LNCaP clone FGC (cell line): ENCODE data around the gene ARHGEF19.
"Not testable (repeated sequence)": the region's sequence is repeated elsewhere in the genome, so short reads cannot be mapped to it uniquely, and the experiment has no call there.

Experiments
- DNase-seq: peaks from one replicate; pipeline ENCODE4 v3.0.0-alpha.2; 2011; ENCODE audit warnings: low read depth
- H3K4me3 ChIP-seq: 2 replicates; pipeline ENCODE4 v1.5.1; 2011; ENCODE audit warnings: mild to moderate bottlenecking, low read depth, low read length, control low read depth
- TF ChIP-seq, protein P1 (sequence below): IDR thresholded peaks from 2 replicates; pipeline ENCODE4 v1.5.1; 2012; ENCODE audit warnings: mild to moderate bottlenecking; ENCODE audit not compliant: control insufficient read depth, insufficient read depth; ENCODE audit errors: extremely low read depth

The ARHGEF19 gene

DNA sequence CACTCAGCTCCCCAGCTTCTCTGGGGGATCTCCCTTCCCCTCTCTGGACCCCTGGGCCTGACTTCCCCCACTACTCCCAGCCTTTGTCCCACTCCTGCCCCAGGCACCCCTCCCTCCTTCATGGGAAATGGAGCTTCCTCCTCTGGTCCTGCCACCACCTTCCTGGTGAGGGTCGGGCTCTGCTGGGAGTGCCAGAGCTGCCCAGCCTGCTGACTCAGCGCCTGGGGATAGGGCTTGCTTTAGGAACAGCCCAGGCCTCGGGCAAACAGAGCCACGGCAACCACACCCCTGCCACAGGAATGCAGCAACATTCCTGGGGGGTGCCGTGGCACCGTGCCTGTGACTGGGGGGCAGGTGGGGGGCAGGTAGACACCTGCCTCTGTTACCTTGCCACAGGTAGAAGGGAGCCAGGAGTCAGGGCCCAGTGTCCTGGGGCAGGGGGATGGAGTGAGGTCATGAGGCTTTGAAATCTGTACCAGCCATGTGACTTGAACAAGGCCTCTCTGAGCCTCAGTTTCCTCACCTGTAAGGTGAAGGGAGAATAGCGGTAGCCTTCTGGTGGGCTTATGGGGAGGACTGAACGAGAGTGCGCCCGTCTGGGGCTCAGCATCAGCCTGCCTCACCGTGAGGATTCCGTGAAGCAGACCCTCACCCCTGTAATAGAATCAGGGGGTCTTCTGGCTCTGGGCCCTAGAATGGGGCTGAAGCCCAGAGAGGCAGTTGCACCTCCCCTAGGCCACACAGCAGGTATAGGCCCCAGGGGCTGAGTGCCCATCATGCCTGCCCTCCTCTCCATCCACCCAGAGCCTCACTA lies 38.8 kb downstream of the ARHGEF19 start:
- no peak for DNase-seq
- no peak overlapping the region for H3K4me3 ChIP-seq
- TF ChIP-seq, protein P1, sequence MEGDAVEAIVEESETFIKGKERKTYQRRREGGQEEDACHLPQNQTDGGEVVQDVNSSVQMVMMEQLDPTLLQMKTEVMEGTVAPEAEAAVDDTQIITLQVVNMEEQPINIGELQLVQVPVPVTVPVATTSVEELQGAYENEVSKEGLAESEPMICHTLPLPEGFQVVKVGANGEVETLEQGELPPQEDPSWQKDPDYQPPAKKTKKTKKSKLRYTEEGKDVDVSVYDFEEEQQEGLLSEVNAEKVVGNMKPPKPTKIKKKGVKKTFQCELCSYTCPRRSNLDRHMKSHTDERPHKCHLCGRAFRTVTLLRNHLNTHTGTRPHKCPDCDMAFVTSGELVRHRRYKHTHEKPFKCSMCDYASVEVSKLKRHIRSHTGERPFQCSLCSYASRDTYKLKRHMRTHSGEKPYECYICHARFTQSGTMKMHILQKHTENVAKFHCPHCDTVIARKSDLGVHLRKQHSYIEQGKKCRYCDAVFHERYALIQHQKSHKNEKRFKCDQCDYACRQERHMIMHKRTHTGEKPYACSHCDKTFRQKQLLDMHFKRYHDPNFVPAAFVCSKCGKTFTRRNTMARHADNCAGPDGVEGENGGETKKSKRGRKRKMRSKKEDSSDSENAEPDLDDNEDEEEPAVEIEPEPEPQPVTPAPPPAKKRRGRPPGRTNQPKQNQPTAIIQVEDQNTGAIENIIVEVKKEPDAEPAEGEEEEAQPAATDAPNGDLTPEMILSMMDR = no peak

DNA sequence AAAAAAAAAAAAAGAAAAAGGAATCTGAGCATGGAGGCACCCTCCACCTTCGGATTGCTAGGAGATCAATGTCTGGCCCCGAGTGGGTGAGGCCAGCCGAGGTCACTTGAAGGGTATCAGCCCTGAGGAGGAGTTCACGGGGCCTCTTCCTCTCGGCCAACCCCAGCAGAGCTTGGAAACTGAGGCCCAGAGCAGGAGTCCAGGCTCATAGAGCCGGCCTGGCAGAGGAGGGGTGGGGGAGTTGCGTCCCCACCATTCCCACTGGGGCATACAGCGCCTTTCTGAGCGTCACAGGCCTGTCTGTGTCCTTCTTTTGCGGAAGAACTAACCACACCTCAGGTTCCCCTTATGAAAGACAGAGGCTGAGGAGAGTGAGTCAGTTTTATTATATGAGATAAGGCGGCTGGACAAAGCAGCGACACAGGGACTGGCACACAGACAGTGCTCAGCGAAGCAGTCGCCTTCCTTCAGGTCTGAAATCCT lies 39.4 kb downstream of the ARHGEF19 start:
- no peak overlapping the region for H3K4me3 ChIP-seq
- no peak for DNase-seq

DNA sequence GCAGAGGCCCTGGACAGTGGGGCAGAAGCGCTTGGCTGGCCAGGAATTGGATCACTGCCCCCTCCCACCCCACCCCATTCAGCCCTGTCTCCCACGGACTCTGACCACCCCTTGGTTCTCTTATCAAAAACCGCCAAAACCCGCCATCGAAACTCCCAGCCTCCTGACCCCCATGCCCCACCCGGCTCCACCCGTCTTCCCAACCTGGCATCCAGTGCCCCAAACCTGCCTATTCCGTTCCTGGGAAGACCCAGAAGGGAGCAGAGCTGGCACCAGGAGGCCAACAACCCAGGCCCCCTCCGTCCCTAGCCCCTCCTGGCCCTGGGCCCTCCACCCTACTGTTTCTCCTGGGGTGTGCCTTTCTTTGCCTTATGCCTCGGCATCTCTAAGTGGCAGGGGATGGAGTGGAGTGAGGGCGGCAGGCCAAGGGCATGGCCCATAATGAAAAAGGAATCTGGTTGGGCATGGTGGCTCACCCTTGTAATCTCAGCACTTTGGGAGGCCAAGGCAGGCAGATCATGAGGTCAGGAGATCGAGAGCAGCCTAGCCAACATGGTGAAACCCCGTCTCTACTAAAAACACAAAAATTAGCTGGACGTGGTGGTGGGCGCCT lies 40.1 kb downstream of the ARHGEF19 start:
- H3K4me3 ChIP-seq = no peak overlapping the region
- TF ChIP-seq, protein P1 = no peak
- no peak for DNase-seq

More for the DNA sequence above, 39.4 kb downstream of the ARHGEF19 start:
- TF ChIP-seq, protein P1 = no peak

DNA sequence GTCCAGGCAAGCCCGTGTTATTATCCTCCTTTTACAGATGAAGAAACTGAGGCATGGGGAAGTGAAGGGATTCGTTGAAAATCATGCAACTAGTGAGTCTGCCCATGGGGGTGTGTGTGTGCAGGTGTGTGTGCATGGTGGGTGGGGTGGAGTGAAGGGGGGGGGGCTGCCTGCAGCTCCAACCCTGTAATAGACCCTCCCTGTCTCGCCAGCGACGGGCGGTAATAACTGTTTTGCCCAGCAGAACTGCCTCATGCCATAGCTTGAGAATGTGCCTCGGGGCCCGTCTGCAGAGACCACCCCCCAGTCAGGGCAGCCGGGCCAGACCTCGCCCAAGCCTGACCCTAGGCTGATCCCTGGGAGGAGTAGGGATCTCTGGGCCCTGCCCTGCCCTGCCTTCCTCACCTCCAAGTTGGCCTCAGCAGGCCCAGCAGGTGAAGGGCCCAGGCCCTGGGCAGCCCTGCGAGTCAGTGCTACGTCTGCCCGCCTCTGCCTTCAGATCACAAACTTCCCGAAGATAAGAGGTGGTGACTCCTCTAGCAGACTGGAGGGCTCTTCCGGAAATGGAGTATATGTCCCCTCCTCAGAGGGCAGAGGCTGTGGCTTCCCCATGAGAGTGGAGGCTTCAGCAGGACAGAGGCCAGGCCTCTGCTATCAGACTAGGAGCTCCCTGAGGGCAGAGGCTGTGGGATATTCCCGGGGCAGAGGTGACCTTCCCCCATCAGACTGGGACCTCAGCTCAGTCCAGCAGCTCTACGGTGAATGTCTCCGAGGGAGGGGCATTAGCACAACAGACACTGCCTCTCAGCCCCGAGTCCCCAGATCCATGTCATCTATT lies 40.9 kb downstream of the ARHGEF19 start:
- TF ChIP-seq, protein P1 = no peak
- no peak overlapping the region for H3K4me3 ChIP-seq
- DNase-seq = no peak

DNA sequence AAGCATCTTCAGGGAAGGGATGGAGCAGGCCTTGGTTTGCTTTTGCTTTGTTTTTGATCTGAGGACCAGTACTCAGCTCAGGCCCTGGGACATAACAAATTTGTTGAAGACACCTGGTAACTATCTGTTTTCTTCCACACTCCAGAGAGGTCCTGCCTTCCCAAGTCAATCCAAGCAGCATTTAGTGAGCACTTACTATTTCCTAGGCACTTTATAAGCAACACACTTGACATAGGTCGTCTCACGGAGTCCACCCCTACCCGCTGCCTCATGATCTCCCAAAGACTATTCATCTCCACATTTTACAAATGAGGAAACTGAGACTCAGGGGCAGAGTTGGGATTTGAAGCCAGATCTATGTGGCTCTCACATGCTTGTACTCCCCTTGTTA lies 42.2 kb downstream of the ARHGEF19 start:
- TF ChIP-seq, protein P1 = no peak
- DNase-seq = no peak
- H3K4me3 ChIP-seq = no peak overlapping the region

DNA sequence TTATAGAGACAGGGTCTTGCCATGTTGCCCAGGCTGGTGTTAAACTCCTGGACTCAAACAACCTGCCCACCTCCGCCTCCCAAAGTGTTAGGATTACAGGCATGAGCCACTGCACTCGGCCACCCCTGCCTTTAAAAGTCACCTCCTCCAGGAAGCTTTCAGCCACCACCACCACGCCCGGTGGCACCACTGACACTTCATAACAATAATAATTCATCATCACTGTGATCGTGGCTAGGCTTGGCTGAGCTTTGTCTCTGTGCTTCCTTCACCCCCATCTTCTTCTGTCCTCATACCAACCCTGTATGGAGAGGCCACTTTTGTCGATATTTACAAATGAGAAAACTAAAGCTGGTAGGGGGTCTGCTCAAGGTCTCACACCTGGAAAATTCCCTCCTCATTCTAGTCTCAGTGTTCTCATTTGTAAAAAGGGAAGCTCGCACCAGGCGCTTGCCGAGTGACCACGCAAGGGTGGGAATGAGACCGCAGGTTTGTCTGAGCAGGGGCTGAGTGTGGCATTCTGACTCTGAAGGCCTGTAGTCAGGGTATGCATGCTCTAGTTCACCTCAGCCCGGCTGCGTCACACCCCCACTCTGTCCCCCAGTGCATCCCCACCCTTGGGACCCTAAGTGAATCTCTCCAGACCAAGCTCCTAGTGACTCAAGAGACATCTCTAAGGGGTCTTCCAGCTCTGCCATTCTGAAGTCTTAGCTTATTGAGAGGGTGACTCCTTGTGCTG lies 43.7 kb downstream of the ARHGEF19 start:
- H3K4me3 ChIP-seq = no peak overlapping the region
- no peak for DNase-seq
- TF ChIP-seq, protein P1 = no peak

DNA sequence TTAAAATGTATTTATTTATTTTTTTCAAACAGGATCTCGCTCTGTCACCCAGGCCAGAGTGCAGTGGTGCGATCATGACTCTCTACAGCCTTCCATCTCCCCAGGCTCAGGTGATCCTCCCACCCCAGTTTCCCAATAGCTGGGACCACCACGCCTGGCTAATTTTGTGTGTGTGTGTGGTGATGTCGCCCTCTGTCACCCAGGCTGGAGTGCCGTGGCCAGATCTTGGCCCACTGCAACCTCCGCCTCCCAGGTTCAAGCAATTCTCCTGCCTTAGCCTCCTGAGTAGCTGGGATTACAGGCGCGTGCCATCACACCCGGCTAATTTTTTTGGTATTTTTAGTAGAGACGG lies 44.3 kb downstream of the ARHGEF19 start:
- DNase-seq, H3K4me3 ChIP-seq: not testable (repeated sequence)
